GM08714 (cell line): ENCODE measurements around the gene TBC1D1.
A peak's percentile ranks its signal among the peaks of the same experiment; 100 is the strongest.

ENCODE experiments used
- H3K4me3 ChIP-seq: fragments of 200-500 bp; sonication (Bioruptor generic); 2 replicates; pipeline ENCODE4 v1.5.1; 2014; ENCODE audit warnings: mild to moderate bottlenecking, low read length, inconsistent platforms
- ZNF274 ChIP-seq: IDR thresholded peaks from 2 replicates; pipeline ENCODE4 v1.6.1; 2012; ENCODE audit warnings: mild to moderate bottlenecking, low read depth, low read length

Gene TBC1D1

DNA sequence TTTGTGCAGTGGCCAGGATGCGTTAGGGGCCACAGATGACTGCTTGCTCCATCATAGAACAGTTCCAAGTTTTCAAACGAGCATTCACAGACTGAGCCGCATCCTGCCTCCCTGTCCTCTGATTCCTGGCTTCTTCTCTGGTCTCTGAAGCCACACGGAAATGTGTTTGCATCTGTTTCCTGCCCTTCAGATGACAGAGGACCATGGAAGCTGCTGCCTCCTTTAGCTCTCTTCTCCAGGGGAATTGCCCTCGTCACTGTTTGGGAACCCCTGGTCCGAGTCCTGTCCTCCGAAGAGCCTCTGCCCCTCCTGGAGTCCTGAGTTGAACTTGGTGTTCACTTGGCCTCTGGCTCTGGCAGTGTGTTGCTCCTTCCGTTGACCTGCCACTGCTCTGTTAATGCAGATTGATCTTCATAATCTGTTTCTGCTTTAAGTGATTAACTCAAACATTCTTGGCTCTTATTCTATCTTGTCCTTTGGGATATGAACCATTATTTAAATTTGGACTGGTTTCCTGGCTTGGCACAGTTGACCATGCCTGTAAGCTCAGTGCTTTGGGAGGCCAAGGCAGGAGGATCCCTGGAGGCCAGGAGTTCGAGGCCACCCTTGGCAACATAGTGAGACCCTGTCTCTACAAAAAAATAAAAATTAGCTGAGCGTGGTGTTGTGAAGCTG is 165.3 kb downstream of the TBC1D1 start:
- H3K4me3 ChIP-seq, result no peak overlapping the region
- no peak for TF ChIP-seq ZNF274

DNA sequence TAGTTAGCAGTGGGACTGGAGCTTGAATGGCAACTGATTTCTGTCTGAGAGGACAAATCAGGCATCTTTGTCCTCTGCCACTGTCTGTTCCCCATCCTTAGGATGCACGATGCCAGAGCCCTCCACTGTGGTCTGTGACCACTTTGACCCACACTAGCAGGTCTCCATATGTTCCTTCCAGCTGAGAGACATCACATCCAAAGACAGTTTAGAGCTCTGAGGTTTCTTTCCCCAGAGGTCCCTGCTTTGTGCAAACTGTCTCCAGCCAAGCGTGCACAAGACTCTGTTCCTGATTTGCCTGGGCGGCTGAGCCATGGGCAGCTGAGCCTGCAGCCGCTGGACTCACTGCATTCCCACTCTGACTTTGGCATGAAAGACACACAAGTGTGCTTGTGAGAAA is 167.3 kb downstream of the TBC1D1 start:
- TF ChIP-seq ZNF274, result no peak
- H3K4me3 ChIP-seq, result no peak overlapping the region

DNA sequence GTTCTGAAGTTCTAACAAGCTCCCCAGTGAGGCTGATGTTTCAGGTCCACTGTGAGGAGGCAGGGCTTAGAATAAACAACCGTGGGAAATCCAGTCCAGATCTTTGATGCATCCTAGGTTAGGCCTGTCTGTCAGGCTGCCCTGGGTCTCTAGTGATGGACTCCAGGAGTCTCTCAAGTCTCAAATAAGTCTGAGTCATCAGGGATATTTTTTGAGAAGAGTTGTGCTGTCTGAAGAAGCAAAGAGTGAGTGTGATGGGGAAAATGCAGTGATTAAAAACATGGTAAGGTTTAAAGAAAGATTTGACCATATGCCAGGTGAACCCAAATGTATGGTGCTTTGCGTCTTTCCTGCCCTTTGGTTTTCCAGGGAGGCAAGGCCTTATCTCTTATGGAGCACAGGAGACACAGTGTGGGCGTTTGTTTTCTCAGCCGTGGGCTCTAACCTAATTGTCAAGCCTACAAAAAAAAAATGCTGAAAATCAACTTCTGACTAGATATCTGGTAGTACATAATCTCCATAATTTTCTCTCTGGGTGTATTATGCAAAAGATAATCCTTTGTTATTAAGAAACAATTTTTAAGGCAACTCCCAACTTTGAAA is 170.0 kb downstream of the TBC1D1 start:
- no peak overlapping the region for H3K4me3 ChIP-seq
- no peak for TF ChIP-seq ZNF274

DNA sequence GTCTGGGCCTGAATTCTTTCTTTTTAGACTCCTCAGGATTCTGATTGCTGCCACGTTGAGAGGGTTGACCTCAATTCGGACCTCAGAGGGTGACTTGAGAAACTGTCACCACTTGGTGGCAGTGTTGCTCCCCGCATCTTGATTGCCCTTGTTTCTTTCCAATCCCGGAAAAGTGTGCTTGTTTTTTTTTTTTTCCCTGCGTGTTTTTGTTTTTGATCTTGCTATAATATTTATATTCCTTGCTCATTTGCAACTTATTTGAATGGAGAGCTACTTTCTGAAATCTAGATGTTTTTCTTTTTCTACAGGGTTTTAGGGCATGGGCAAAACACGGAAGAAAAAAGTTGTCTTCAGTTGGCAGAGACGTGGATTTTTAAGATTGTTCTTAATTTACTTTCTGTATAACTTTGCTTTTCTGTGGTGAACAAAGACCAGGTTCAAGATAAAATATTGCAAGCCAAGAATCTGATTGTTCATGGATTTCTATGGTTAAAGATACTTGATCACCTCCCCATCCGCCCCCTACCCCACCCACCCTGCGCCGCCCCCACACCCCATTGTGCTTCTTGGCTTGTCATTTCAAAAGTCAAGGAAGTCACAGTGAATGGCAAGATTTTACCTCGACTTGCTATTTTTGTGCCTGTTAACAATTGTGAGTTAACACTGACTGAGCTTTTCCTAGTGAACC is 171.3 kb downstream of the TBC1D1 start:
- no peak for TF ChIP-seq ZNF274
- no peak overlapping the region for H3K4me3 ChIP-seq

DNA sequence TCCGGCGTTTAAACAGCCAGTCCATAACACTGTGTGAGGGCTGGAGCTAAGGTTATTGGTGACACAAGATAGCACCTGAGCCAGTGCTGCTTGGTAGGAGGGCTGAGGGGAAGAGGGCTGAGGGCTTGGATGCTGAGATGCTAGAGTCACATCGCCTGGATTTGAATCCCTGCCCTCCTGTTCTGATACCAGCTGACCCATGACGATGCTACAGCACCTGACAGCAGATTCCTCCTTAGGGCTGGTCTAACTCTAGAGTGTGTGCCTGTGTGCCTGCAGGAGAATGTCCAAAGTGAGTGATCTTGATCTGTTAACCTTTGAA is 171.9 kb downstream of the TBC1D1 start:
- TF ChIP-seq ZNF274, result no peak
- no peak overlapping the region for H3K4me3 ChIP-seq

DNA sequence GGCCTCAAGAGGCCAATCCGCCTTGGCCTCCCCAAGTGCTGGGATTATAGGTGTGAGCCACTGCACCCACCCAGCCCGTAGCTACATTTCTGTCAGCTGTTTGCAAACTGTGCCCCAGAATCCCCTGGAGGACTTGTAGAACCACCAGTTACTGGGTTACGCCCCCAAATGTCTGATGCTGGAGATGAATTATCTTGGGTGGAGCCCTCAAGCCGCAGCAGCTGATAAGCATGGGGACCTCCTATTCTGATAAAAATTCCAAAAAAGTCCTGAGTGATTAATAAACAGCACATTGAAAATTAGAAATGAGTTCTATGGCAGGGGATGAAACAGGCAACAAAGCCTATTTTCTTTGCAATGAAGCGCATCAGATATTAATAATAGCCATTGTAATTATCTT is 174.3 kb downstream of the TBC1D1 start:
- TF ChIP-seq ZNF274, result no peak
- H3K4me3 ChIP-seq, result no peak overlapping the region

DNA sequence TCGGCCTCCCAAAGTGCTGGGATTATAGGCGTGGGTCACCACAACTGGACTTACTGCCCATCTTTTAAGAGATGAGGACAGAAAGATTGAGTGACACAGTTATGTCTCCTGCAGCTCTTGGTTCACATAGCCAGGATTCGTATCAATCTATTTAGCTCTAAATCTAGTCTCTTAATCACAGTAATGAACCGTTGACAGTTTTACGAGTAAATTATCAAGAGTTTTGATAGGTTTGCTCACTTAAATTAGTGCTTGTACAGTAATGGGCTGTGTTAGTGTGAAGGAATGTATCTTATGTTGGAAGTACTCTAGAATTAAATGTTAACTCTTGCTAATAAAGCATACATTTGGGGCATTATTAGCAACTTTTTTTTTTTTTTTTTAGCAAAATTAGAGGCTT is 175.0 kb downstream of the TBC1D1 start:
- TF ChIP-seq ZNF274, result no peak

DNA sequence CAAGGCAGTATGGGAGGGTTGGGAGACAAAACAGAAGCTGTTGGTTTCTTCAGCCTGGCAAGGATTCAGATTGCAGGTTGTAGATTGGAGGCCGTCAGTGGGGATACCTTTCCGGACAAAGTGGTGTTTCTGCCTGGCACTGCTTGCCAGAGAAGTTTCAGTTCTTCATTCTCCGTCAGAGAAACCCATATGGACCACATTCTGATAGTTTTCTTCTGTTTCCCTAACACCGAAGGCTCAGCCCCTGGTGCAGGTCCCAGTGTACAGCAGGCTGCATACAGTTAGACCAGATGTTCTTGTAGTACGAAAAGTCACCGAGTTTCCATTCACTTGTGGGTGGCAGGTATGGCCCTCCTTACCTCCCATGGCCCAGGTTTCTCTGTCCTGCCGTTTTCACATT is 176.6 kb downstream of the TBC1D1 start:
- no peak overlapping the region for H3K4me3 ChIP-seq
- no peak for TF ChIP-seq ZNF274

More for the DNA sequence above, 175.0 kb downstream of the TBC1D1 start:
- no peak overlapping the region for H3K4me3 ChIP-seq

DNA sequence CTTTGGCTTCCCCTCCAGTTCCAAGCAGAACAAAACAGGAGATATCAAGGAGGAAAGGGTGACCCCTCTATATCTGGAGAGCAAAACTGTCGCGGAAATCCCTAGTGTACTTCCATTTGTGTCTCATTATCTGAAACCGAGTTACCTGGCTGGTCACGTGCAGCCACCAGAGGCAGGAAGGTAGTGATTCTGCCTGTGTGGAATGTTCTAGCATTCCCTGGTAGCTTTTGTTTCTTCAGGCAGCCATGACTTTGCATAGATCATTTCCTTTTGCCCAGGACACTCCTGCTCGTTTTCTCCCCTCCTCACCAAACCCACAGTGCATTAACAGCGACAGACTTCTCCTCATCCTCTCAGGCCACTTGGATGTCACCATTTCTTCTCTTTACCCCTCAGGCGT is 177.2 kb downstream of the TBC1D1 start:
- no peak overlapping the region for H3K4me3 ChIP-seq
- no peak for TF ChIP-seq ZNF274

DNA sequence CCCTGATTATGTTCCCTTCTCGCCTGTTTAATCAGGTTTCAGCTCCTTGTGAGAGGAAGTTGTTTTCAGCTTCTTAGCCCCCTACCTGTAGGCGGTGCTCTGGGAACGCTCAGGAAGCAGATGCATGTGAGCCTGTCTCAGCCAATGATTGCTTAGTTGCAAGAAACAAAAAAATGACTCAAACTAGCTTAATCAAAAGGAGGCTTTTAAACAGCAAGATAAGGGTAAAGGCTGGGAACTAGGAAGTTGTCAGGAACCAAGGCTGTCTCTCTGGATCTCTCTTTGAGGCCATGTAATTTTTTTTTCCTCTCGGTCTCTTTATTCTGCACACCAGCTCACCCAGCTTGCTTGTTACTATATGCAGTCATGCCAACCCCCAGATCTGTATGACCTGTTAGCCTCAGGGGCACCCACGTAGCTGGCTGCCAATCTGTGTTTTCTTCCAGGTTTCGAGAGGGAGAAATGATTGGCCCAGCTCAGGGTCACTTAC is 178.4 kb downstream of the TBC1D1 start:
- TF ChIP-seq ZNF274, result no peak
- no peak overlapping the region for H3K4me3 ChIP-seq

DNA sequence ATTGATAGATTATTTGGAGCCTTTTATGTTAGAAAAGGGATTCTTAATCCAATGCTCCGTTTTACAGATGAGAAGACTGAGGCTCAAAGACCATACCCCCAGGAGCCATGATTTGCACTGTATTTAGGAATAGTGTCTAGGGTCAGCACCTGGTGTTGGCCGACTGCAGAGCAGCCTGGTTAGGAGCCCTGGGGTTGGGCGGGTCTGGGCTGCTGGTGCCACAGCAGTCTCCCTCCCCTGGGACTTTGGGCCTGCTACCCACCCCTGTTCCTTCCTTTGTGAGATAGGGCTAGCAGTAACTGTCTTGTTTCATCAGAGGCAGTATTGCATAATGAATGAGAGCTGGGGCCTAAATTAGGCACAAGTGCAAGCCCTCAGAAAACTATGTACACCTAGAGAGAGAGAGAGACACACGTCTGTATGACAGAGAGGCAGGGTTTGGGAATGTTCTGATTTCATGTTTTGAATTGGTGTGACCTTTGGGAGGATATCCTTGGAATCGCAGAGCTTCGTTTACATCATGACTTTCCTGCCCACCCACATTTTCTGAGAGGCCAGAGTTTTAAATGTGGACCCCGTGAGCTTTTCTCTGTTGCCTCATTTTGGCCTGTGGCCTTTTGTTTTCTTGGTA is 181.0 kb downstream of the TBC1D1 start:
- no peak for TF ChIP-seq ZNF274
- no peak overlapping the region for H3K4me3 ChIP-seq

DNA sequence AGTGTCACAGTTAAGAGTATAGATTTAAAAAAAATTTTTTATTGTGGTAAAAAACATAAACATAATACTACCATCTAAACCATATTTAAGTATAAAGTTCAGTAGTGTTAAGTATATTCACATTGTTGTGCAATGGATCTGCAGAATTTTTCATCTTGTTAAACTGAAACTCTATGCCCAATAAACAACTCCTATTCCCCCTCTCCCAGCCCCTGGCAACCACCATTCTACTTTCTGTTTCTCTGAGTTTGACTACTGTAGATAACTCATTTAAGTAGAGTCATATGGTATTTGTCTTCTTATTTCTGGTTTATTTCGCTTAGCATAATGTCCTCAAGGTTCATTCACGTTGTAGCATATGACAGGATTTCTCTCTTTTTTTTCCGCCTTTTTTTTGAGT is 181.7 kb downstream of the TBC1D1 start:
- TF ChIP-seq ZNF274, result no peak
- no peak overlapping the region for H3K4me3 ChIP-seq

DNA sequence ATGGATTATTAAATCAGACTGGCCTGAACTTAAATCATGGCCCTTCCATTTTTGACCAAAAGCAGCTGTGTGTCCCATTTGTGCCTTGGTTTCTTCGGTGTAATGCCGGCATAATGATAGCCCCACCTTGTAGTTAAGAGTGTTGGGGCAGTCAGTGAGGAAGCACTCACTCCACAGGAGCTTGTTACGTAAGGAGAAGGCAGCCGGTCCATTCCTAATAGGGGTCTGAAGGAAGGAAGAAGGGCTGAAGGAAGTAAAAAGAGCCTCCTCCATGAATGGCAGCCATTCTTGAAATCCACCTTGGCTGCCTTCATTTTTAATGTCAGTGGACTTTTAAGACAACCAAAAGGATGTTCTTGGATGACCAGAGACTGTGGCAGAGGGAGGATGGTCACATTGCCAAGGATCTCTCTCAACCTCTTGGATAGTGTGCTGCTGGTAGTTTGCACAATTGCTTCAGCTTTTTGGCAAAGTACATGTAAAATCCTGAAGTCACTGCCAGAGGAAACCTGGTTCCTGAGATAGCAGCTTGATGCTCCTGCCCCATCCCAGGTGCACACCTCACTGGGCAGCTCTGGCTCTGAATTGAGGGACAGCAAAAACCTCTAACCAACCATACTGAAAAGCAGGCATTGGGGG is 182.8 kb downstream of the TBC1D1 start:
- no peak for TF ChIP-seq ZNF274
- no peak overlapping the region for H3K4me3 ChIP-seq

DNA sequence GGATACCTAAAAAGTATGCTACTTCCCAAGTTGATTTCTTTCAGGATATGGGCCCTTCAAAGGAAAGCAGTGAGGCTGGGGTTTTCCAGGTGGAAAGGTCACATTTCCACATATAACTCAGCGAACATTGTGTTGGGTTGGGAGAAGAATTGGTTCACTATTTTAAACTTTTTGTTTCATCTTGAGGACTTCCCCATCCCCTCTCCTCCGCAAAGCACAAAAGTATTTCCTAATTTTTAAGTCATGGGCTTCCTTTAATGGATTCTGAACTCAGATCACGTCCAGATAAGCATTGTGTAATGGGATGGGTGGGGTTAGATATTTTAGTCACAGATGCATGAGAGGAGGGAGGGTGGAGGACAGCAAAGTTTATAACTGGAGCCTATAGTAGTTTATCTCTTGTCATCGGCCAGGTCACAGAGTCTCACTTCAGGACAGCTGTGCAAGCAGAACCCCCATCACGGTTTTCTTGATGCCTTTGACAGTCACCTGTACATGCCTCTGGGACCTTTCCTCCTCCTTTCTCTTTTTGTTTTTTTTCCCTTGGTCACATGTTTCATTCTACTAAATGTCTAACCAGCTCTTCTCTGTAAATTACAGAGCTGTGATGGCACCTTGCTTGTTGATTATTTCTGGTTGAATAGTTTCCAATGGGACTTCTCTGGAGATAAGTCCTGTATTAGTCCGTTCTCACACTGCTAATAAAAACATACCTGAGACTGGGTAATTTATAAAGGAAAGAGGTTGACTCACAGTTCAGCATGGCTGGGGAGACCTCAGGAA is 184.7 kb downstream of the TBC1D1 start:
- H3K4me3 ChIP-seq, result peak overlapping the region; percentile 18; the same call in 1 of the 2 replicates
- no peak for TF ChIP-seq ZNF274
